NK-92 treated with Interleukin-12 subunit alpha and Interleukin-12 subunit beta, amount 100 ng/mL, for 24 hours (cell line): ENCODE data around the gene DNMT1.

Source experiments
- DNase-seq: peaks from one replicate; lab custom pipeline; 2025; lab: John Stamatoyannopoulos, UW

Gene DNMT1

GRCh38 chr19:10092648-10093294, 102.0 kb downstream of the DNMT1 start:
- DNase-seq: no peak

DNA sequence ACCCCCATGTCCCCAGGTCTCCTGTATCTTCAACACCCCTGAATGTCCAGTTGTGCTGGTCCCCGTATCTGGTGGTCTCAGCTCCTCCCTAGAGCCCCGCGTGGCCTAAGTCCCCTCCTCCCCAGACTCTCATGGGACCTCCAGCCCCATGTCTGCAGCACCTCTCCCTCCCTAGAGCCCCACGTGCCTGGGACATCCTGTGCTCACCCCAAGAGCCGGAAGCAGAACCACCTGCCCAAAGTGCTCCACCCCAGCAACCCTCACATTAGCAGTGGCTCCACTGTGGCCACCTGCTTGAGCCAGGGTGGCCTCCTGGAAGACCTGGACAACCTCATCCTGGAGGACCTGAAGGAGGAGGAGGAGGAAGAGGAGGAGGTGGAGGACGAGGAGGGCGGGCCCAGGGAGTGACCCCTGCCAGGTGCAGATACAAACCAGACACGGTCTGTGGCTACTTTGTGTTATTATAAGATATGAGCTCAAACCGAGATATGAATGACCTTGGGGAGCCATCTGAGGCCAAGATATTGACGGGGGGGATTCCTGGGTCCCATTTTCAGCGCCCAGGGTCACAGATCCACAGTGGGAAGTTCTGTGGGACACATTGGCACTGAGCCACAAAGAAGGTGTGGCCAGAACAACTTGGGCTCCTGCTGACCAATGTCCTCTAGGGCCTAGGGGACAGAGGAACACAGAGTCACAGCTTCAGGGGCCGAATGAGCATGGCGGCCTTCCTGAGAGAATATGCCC, 102.7 kb downstream of the DNMT1 start:
- no peak for DNase-seq

DNA sequence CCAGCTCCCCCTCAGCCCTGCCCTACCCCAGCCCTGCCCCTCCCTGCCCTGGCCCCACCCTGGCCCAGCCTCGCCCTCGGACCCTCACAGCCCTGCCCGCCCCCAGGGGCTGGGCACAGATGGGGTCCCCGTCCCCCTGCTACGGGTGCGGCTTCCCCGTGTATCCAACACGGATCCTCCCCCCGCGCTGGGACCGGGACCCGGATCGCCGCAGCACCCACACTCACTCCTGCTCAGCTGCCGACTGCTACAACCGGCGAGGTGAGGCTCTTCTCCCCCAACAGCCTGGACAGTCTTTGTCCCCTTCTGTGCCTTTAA, 103.4 kb downstream of the DNMT1 start:
- DNase-seq: no peak

- no peak for DNase-seq
Measured at GRCh38 chr19:10089801-10090375, 104.9 kb downstream of the DNMT1 start.

- no peak for DNase-seq
Measured at GRCh38 chr19:10088949-10089554, 105.7 kb downstream of the DNMT1 start.

DNA sequence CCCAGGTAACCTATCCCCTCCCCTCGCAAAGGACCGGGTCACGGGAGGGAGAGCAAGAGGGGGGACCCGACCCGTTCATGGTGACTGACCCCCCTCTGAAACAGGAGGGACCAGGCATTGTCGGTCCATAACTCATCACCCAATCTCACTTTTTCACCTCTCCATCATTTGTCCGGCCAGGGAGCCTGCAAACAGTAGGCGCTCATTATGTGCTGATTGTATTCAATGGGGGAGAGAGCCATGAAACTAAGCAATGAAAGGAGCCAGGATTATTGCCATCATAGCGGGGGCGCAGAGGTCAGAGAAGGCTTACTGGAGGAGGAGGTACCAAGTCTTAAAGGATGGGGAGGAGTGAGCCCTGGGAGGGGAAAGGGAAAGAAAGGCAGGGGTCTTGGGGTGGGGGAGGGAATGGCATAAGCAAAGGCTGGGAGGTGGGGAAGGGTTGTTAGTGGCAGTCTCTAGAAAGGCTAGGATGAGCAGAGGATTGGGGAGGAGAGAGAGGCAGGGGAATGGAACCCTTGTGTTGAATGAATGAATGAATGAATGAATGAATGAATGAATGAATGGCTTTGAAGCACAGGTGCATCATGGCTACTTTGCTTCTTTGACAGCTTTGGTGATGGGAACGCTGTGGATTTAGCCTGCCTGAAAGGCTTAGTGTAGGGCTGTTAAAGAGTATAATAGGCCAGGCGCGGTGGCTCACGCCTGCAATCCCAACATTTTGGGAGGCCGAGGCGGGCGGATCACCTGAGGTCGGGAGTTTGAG, 107.3 kb downstream of the DNMT1 start:
- no peak for DNase-seq

DNA sequence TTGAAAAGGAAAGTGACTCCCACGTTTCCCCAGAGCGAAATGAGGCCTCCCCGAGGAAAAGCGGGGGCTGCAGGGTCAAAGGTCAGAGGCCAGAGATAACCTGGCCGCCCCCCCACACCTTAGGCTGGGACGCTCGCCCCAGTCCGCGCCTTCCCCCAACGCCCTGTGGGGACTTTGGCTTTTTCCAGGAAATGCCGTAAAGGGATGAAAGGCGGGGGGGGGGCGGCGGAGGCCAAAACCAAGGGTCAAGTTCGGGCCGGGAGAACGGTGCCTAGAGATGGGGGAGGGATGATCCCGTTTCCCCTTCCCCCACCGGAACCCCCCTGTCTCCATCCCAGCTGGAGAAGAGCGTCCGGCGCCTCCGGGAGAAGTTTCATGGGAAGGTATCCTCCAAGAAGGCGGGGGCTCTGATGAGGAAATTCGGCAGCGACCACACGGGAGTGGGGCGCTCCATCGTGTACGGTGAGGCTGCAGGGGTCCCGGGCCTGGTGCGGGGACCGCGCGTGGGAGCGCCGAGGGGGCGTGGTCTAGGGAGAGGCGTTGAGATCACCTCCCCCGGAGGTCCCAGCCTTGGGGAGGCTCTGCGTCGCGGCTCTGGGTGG, 108.1 kb downstream of the DNMT1 start:
- no peak for DNase-seq

DNA sequence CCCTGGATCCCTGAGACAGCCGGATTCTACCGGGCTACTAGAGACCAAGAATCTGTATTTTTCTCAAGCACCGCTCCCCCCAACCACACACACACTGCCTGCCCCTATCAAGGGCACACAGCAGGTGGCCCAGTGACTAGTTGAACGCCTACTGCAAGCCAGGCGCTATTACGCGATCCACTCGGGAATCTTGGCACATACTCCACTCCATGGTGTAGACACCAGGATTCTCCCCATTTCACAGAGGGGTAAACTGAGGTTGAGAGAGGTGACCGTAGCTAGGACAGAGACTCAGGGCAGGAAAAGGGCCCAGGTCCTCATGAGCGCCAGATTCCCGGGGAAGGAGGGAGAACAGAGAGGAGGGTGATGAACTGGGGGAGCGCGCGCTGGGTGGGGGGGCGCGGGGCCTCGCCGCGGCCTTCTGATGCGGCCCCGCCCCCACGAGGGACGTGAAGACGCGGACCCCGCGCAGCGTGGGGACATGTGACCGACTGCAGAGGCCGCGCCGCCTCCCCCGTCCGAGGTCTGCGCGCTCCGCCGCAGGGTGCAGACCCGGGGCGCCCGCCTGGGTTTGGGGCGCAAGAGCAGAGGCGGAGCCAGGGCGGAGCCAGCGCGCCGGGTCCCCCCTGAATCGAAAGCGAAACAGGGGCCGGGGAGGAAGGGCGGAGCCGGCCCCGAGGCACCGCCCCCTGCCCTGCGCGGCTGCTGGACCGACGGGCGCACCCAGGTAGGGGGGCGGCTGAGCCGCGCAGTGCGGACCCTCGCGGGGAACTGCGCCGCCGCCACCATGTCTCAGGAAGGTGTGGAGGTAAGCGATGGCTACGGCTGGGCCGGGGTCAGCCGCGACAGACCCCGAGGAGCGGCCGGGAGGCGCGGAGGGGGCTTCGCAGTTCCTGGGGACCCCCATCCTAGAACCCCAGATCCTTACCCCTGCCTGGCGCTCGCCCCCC, 108.8 kb downstream of the DNMT1 start, which contains the start of gene SHFL:
SHFL (plus strand) TSS at position 677 of the 950 bp plus-strand sequence; CDS start at position 788, 111 bp downstream.
- DNase-seq: peak; percentile 79

- no peak for DNase-seq
Measured at GRCh38 chr19:10084803-10085202, 110.0 kb downstream of the DNMT1 start.

- no peak for DNase-seq
Measured at GRCh38 chr19:10083911-10084310, 110.8 kb downstream of the DNMT1 start.
